Stimulated activated CD8-positive, alpha-beta memory T cell treated with anti-CD3 and anti-CD28 coated beads, Interleukin-7, amount 100 ng/mL, for 48 hours (primary cell): ENCODE measurements around the gene S100A7A.

Source experiments
- DNase-seq, 2 donors: peaks; one replicate each; pipeline ENCODE4 v3.0.0-alpha.2; 2020; ENCODE audit warnings: low read depth in 1 of 2; ENCODE audit errors: extremely low read depth in 1 of 2

S100A7A gene

DNA sequence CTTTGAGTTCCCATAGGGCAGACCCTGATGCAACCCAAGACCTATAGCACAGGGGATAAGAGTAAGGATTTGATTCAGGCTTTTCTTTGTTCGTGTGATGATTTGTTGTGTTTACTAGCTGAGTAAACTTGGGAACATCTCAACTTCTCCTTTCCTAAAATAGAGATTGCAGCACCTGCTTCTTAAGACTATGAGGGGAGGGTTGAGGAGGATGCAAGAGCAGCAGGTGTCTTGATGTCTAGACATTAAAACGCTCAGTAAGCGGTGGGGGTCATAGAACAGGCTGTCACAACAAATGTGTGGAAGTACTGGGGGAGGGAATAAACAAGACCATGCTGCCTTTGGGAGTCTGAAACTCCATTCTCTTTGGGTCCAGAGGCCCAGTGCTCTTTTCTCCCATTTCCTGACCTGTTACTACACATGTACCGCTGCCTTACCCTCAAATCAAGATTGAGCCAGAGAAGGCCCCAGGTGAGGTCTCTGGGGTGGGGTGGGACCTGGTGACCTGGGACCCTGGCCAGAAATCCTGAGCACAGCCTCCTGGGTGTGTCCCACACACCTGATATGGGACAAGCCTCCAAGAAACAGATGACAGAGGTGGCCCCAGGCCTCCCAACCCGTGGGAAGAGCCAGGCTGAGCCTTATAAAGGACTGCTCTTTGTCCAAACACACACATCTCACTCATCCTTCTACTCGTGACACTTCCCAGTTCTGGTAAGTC is at the start of gene S100A7A:
S100A7A (plus strand) TSS at position 671 of the 721 bp plus-strand sequence. CDS start 1,563 bp downstream, outside the sequence.
- DNase-seq, result no peak

- DNase-seq, result no peak
Observed at GRCh38 chr1:153367090-153367489, 49.2 kb upstream of the S100A7A start.

- no peak for DNase-seq
Observed at GRCh38 chr1:153368495-153368894, 47.8 kb upstream of the S100A7A start.

DNA sequence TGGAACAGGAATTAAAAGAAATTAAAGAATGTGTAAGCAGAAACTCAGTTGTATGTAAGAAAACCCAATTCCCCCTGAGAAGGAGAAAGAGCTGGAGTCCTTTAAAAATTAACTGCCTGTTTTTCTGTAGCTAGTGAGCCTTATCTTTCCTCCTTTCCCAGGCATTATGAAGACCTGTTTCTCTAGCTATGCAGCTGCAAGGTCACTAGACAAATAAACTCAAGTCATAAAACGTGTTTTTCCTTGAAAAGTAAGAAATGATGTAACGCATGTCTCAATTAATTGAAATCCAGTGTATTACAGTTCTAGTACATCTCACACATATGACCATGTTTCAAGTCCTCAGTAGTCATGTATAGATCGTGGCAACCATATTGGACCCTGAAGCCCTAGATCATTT is 46.2 kb upstream of the S100A7A start:
- DNase-seq, result no peak

GRCh38 chr1:153371231-153371630 is 45.1 kb upstream of the S100A7A start:
- DNase-seq, result no peak

GRCh38 chr1:153372571-153372970 is 43.7 kb upstream of the S100A7A start:
- no peak for DNase-seq

DNA sequence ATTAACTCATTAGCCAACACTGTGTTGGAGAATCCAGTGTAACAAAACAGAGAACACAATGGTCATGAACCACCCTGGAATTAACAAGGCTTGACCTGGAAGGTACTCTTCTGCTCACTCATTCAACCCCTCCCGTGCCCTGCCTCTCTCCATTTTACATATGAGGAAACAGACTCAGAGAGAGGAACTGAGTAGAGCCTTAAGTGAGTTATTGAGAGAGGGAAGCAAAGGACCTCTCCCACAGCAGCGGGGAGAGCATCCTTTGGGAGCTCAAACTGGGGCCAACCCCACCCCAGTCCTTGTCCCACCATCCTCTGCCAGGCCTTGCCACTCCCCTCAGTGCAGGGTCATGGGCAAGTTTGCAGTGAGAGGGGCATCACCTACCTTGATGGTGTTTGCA is 42.2 kb upstream of the S100A7A start:
- DNase-seq, result no peak

- no peak for DNase-seq
Observed at GRCh38 chr1:153375511-153375910, 40.8 kb upstream of the S100A7A start, which contains the start of gene S100A12. S100A12 (minus strand) TSS chr1:153375621; CDS start chr1:153374592, 1,029 bp downstream.

GRCh38 chr1:153379591-153379990 is 36.7 kb upstream of the S100A7A start:
- no peak for DNase-seq

GRCh38 chr1:153380711-153381110 is 35.6 kb upstream of the S100A7A start:
- DNase-seq, result no peak

GRCh38 chr1:153384958-153385580 is 31.3 kb upstream of the S100A7A start:
- no peak for DNase-seq

DNA sequence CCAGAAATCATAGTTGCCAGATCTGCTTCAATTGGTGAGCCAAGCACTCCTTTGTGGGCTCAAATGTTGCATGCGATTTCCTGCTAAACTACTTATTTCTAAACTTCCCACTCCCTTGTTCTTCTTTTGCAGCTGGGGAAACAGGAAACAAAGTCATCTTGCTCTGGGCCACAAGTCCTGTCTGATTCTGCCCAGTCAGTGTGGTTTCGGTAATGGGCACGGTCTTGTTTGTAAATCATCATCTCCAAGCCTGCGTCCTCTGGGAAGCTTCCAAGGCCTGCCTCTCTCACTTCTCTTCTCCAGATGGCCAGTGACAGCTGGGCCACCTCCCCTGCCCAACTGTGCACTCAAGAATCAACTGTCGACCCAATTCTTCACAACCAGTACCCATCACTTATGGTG is 29.8 kb upstream of the S100A7A start:
- no peak for DNase-seq

- no peak for DNase-seq
Observed at GRCh38 chr1:153387001-153387400, 29.3 kb upstream of the S100A7A start.

- no peak for DNase-seq
Observed at GRCh38 chr1:153387785-153388184, 28.5 kb upstream of the S100A7A start.

- DNase-seq, result no peak
Observed at GRCh38 chr1:153389401-153389800, 26.9 kb upstream of the S100A7A start.

GRCh38 chr1:153389973-153390879 is 26.1 kb upstream of the S100A7A start:
- no peak for DNase-seq

- DNase-seq, result no peak
Observed at GRCh38 chr1:153390938-153391710, 25.2 kb upstream of the S100A7A start, which contains the start of gene S100A8. S100A8 (minus strand) TSS chr1:153391073; CDS start chr1:153390535, 538 bp downstream.

GRCh38 chr1:153392258-153392657 is 24.1 kb upstream of the S100A7A start:
- no peak for DNase-seq

- DNase-seq, result no peak
Observed at GRCh38 chr1:153392822-153393221, 23.5 kb upstream of the S100A7A start.

DNA sequence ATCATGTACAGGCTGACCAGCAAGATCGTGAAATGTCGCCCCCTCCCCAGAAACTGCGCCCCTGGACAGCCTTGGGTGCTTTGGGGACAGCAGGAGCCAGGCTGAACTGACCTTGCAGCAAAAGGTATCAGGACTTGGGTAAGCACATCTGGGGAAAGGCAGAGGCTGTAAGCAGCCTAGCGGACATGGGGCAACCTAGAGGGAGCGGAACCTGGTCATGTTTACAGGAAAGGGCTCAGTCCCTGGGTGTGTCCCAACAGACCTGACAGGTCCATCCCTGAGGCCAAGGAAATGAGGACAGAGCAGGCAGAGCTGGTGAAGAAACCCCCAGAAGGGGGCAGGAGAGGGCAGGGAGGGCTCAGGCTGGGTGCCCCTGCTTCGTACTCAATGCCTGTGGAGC is 22.4 kb upstream of the S100A7A start:
- no peak for DNase-seq

DNA sequence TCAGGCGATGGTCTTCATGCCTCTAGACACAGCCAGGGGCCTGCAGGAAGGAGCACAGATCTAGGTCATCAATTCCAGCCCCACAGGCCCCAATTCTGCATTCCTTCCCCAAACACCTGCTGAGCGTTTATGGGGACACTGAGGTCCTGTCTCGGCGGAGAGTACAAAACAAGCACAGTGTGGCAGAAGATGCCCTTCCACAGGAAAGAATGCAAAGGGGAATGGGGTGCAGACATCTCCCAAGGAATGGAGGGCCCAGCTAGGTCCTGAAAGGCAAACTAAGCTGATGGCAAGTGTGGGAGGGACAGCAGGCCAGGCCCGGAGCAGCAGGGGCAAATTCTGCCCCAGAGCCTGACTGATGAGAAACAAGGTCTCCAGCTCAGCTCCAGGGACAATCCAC is 21.9 kb upstream of the S100A7A start:
- no peak for DNase-seq
